ENCODE results near the gene CRISPLD2.

DNA sequence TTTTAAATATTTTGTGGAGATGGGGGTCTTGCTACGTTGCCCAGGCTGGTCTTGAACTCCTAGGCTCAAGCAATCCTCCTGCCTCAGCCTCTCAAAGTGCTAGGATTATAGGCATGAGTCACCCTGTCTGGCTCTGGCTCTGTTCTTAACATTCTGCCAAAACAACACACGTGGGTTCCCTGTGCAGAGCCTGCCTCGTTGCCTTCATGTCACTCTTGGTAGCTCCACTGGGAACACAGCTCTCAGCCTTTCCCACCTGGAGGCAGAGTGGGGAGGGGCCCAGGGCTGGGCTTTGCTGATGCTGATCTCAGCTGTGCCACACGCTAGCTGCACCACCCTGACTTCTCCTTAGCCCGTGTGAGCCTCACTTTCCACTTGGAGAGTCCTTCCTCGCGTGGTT lies 19.3 kb downstream of the CRISPLD2 start:
- TF ChIP-seq MYC (IDR thresholded peaks at IDR 0.05; ENCODE audit: insufficient read depth, insufficient read length, insufficient replicate concordance, low read length, severe bottlenecking) (no peak), NFXL1 (IDR thresholded peaks at IDR 0.05; ENCODE audit: borderline replicate concordance) (no peak), USF1 (IDR thresholded peaks at IDR 0.05; ENCODE audit: borderline replicate concordance, extremely low read length, insufficient read depth, low read depth, low read length) (no peak), RFX5 (IDR thresholded peaks at IDR 0.05; ENCODE audit: low read depth, low read length) (no peak), POLR2AphosphoS2 (IDR thresholded peaks at IDR 0.05; ENCODE audit: low read depth, low read length) (no peak), POLR2A (IDR thresholded peaks at IDR 0.05; ENCODE audit: low read depth, low read length) (no peak), CTCF (IDR thresholded peaks at IDR 0.05 in 2 of 3, conservative IDR thresholded peaks at IDR 0.05 in 1 of 3; ENCODE audit: control insufficient read depth in 2 of 3, extremely low read depth in 1 of 3, insufficient read depth in 1 of 3, low read depth in 3 of 3, low read length in 3 of 3) (no peak), PAX5 (IDR thresholded peaks at IDR 0.05; ENCODE audit: borderline replicate concordance, low read depth, low read length) (no peak), POLR2AphosphoS5 (IDR thresholded peaks at IDR 0.05; ENCODE audit: low read length) (no peak), BACH1 (IDR thresholded peaks at IDR 0.05; ENCODE audit: borderline replicate concordance) (no peak), RAD21 (IDR thresholded peaks at IDR 0.05; ENCODE audit: insufficient read depth, low read depth, low read length) (no peak), RB1 (IDR thresholded peaks at IDR 0.05; ENCODE audit: borderline replicate concordance) (no peak)
- TF ChIP-seq, protein P1, sequence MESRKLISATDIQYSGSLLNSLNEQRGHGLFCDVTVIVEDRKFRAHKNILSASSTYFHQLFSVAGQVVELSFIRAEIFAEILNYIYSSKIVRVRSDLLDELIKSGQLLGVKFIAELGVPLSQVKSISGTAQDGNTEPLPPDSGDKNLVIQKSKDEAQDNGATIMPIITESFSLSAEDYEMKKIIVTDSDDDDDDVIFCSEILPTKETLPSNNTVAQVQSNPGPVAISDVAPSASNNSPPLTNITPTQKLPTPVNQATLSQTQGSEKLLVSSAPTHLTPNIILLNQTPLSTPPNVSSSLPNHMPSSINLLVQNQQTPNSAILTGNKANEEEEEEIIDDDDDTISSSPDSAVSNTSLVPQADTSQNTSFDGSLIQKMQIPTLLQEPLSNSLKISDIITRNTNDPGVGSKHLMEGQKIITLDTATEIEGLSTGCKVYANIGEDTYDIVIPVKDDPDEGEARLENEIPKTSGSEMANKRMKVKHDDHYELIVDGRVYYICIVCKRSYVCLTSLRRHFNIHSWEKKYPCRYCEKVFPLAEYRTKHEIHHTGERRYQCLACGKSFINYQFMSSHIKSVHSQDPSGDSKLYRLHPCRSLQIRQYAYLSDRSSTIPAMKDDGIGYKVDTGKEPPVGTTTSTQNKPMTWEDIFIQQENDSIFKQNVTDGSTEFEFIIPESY (IDR thresholded peaks at IDR 0.05), result no peak

Data from GM12878 (cell line).